Smooth muscle cell (in vitro differentiated cells): ENCODE data around the gene TJP2. TPM values are rescaled to one million over a fixed set of nuclear protein-coding genes. Genes with fewer than 3 reads are reported as not detected.

Experiments
- DNase-seq: peaks from one replicate; lab custom pipeline; 2025; ENCODE audit not compliant: unreplicated experiment; lab: John Stamatoyannopoulos, UW
- H2AFZ ChIP-seq: fragments of 200-600 bp; sonication (generic); 2 replicates; pipeline ENCODE4 v1.6.0; 2016; ENCODE audit warnings: antibody characterized with exemption, low read depth, mild to moderate bottlenecking
- H3F3A ChIP-seq: fragments of 200-600 bp; sonication (generic); 2 replicates; pipeline ENCODE4 v1.6.0; 2017; ENCODE audit warnings: antibody characterized with exemption, low read depth
- H3K27ac ChIP-seq: fragments of 200-600 bp; sonication (generic); 2 replicates; pipeline ENCODE4 v1.5.1; 2016; ENCODE audit warnings: low read depth, mild to moderate bottlenecking
- H3K27me3 ChIP-seq: fragments of 200-600 bp; sonication (generic); 2 replicates; pipeline ENCODE4 v1.6.1; 2016; ENCODE audit warnings: low read depth, mild to moderate bottlenecking
- H3K36me3 ChIP-seq: fragments of 200-600 bp; sonication (generic); 2 replicates; pipeline ENCODE4 v1.5.1; 2016; ENCODE audit warnings: low read depth
- H3K4me1 ChIP-seq: fragments of 200-600 bp; sonication (generic); 2 replicates; pipeline ENCODE4 v1.5.1; 2016; ENCODE audit warnings: low read depth
- H3K4me2 ChIP-seq: fragments of 200-600 bp; sonication (generic); 2 replicates; pipeline ENCODE4 v1.6.0; 2016; ENCODE audit warnings: mild to moderate bottlenecking
- H3K4me3 ChIP-seq: fragments of 200-600 bp; sonication (generic); 2 replicates; pipeline ENCODE4 v1.5.1; 2016; ENCODE audit warnings: mild to moderate bottlenecking
- H3K79me2 ChIP-seq: fragments of 200-600 bp; sonication (generic); 2 replicates; pipeline ENCODE4 v1.6.0; 2016; ENCODE audit warnings: low read depth, mild to moderate bottlenecking
- H3K9ac ChIP-seq: fragments of 200-600 bp; sonication (generic); 2 replicates; pipeline ENCODE4 v1.6.0; 2016; ENCODE audit warnings: low read depth
- H3K9me3 ChIP-seq: fragments of 200-600 bp; sonication (generic); replicated peaks from 2 replicates; pipeline ENCODE4 v1.5.1; 2016; ENCODE audit warnings: low read depth
- H4K20me1 ChIP-seq: fragments of 200-600 bp; sonication (generic); 2 replicates; pipeline ENCODE4 v1.6.0; 2016; ENCODE audit warnings: low read depth
- CTCF ChIP-seq: fragments of 200-600 bp; sonication (generic); IDR thresholded peaks from 2 replicates; pipeline ENCODE4 v1.5.1; 2017; ENCODE audit warnings: borderline replicate concordance, mild to moderate bottlenecking, antibody characterized with exemption; ENCODE audit not compliant: insufficient read depth, poor library complexity, severe bottlenecking
- WGBS: methylation state at CpG from one replicate; pipeline ENCODE4 v1.1.7; 2016; ENCODE audit warnings: low lambda C conversion rate; 5-methylcytosine and 5-hydroxymethylcytosine counted together
- polyA plus RNA-seq: library from polyadenylated mRNA; unstranded; fragments of >200 nt; fragmentation: Nextera tagmentation; extraction: Ambion mirVana; gene quantifications from 2 replicates; pipeline ENCODE4 v1.2.1, GENCODE V29; 2016
- total RNA-seq: library from RNA; depleted of rRNA; stranded (reverse); fragments of >200 nt; gene quantifications from 2 replicates; pipeline ENCODE4 v1.2.3, GENCODE V29; 2014

Gene TJP2
- total and polyA plus RNA-seq, 2 experiments from 2014 or later = 14.9 to 48.4 TPM

- Histone ChIP-seq H2AFZ (no peak overlapping the region), H3K4me1 (peaks cover 5% of the 10 kb centered on the region), H3K4me3 (no peak overlapping the region), H4K20me1 (no peaks in the 10 kb centered on the region), H3K9ac (no peak overlapping the region), H3K27me3 (no peaks in the 10 kb centered on the region), H3K27ac (no peak overlapping the region), H3K4me2 (no peak overlapping the region), H3K36me3 (no peaks in the 10 kb centered on the region), H3K79me2 (no peaks in the 10 kb centered on the region), H3F3A (no peaks in the 10 kb centered on the region), H3K9me3 (no peaks in the 10 kb centered on the region)
- WGBS = 78% methylated on average over 6 of the region's 6 CpGs
- no peak for DNase-seq
- no peak for TF ChIP-seq CTCF
Observed at GRCh38 chr9:69232135-69232534, 58.1 kb downstream of the TJP2 start.

GRCh38 chr9:69234683-69235082 lies 60.6 kb downstream of the TJP2 start:
- no peaks in the 10 kb centered on the region for H3F3A ChIP-seq
- H3K4me2 ChIP-seq = no peak overlapping the region
- H3K79me2 ChIP-seq = no peaks in the 10 kb centered on the region
- no peak for DNase-seq
- H3K9me3 ChIP-seq = no peaks in the 10 kb centered on the region
- no peaks in the 10 kb centered on the region for H4K20me1 ChIP-seq
- TF ChIP-seq CTCF = no peak
- H3K27me3 ChIP-seq = no peaks in the 10 kb centered on the region
- H3K36me3 ChIP-seq = no peaks in the 10 kb centered on the region
- no peak overlapping the region for H2AFZ ChIP-seq
- H3K4me3 ChIP-seq = no peak overlapping the region
- H3K4me1 ChIP-seq = no peaks in the 10 kb centered on the region
- WGBS = 79% methylated on average over 3 of the region's 3 CpGs
- H3K27ac ChIP-seq = no peak overlapping the region
- H3K9ac ChIP-seq = no peak overlapping the region

- Histone ChIP-seq H3F3A (no peaks in the 10 kb centered on the region), H4K20me1 (no peaks in the 10 kb centered on the region), H3K4me3 (no peak overlapping the region), H3K79me2 (no peaks in the 10 kb centered on the region), H3K9ac (no peak overlapping the region), H2AFZ (no peak overlapping the region), H3K27me3 (no peaks in the 10 kb centered on the region), H3K4me2 (no peak overlapping the region), H3K9me3 (no peaks in the 10 kb centered on the region), H3K27ac (no peak overlapping the region), H3K36me3 (peaks cover 7% of the 10 kb centered on the region), H3K4me1 (no peaks in the 10 kb centered on the region)
- no peak for DNase-seq
- 83% methylated on average over 7 of the region's 7 CpGs for WGBS
- TF ChIP-seq CTCF = no peak
Observed at GRCh38 chr9:69236188-69236587, 62.1 kb downstream of the TJP2 start.

GRCh38 chr9:69237702-69238295 lies 63.7 kb downstream of the TJP2 start:
- no peaks in the 10 kb centered on the region for H3K27me3 ChIP-seq
- H2AFZ ChIP-seq = no peak overlapping the region
- H3K9me3 ChIP-seq = no peaks in the 10 kb centered on the region
- H3K36me3 ChIP-seq = peaks cover 7% of the 10 kb centered on the region
- no peak overlapping the region for H3K27ac ChIP-seq
- DNase-seq = no peak
- H3K4me3 ChIP-seq = no peak overlapping the region
- H4K20me1 ChIP-seq = no peaks in the 10 kb centered on the region
- no peaks in the 10 kb centered on the region for H3K4me1 ChIP-seq
- no peaks in the 10 kb centered on the region for H3K79me2 ChIP-seq
- no peak overlapping the region for H3K4me2 ChIP-seq
- WGBS = 92% methylated on average over 4 of the region's 4 CpGs
- no peak for TF ChIP-seq CTCF
- H3K9ac ChIP-seq = no peak overlapping the region
- H3F3A ChIP-seq = no peaks in the 10 kb centered on the region
